Stimulated activated CD4-positive, alpha-beta T cell treated with anti-CD3 and anti-CD28 coated beads, Interleukin-4, amount 100 ng/mL, for 24 hours (primary cell): ENCODE results near the gene COLEC11.
"Not testable (repeated sequence)": the region's sequence is repeated elsewhere in the genome, so short reads cannot be mapped to it uniquely, and the experiment has no call there.

Source experiments
- DNase-seq: peaks from one replicate; pipeline ENCODE4 v3.0.0-alpha.2; 2020

Gene COLEC11

DNA sequence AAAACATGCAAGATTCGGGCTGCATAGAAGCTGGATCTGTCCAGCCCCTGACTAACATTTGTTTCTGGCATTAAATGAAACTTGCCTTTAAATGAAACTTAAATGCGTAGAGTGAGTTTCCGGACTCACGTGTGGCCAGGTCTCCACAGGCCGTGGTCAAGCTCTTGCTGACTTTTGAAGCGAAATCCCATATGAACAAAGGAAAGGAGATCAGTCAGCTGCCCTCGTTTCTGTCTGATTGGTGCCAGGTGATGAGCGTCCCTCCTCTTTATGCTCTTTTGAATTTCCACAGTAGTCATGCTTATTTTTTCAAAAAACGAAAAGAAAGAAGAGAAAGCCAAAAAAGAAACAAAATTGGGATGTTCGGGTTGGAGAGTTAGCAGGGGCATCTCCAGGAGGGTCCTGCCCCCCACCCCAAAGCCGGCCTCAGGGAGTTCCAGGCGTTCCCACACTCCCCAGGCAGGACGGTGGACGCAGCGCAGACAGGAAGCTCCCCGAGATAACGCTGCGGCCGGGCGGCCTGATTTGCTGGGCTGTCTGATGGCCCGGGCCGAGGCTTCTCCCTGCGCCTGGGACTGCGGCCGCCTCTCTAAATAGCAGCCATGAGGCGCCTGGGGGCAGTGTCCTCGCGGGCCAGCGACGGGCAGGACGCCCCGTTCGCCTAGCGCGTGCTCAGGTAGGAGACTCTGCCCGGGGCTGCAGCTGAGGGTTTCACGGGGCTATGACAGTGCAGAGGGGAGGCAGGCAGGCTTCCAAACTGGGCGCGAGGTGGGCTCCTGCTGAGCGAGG is at the start of gene COLEC11:
Gene COLEC11, plus strand, starts transcription at position 620 of the 789 bp plus-strand sequence. CDS start 9,229 bp downstream, outside the sequence.
- no peak for DNase-seq

DNA sequence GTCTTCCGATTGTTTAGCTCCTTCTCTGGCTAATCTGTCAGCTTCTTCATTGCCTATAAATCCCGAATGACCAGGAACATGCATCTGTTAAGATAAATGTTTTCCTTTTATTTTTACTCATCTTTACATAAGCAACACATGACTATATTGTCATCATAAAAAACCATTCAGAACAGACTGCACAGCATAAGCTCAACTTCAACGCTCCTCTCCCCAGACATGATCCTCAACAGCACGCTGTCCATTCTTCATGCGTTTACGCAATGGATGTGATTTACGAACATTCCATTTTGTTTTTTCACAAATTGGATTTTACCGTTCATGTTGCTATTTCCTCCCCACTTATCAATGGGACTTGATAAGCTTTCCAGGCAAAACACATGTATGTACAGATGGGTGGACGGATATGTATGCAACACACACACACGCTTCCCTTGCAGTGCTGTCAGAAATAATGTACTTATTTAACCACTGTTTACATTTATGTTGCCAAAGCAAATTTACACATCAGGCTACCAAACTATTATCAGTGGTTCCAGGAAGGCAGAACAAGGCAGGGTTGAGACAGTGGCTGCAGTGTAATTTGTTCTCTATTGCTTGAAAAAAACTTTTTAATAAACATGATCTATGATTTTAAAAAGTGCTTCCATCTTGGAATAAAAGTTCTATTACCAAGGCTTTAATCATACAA is 49.0 kb upstream of the COLEC11 start:
- no peak for DNase-seq

DNA sequence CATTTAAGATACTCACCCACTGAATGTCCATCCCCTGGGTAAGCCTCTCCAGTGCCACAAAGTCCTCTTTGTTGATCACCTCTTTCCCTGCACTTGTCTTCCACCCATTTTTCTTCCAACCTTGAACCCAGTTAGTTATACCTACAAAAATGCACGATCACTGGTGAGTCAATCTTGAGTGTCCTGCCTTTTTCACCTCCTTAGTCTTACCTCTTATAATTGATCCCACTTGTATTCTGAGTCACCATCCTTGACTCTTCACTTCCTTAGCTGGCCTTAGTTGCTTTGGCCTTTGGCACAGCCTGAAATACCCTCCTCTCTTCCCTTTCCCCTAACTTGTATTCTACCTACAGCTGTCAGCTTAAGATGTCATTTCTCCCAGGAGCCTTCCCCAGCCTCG is 47.0 kb upstream of the COLEC11 start:
- no peak for DNase-seq

DNA sequence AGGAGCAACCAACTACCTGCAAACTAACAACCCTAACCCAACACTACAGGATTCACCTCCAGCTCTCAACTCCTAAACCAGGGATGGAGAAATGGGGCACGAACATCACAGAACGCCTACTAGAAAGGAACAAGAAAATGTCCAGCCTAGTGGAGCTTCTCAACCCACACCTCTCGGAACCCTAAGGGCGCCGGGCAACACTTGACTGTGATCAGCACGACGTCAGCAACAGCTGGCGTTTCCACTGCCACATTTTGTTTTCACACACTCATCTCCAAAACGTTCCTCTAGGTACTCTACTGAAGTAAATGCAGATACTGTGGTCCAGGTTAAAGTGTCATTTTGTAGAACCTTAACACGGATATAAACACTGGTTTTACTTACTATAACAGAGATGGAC is 41.0 kb upstream of the COLEC11 start:
- DNase-seq: no peak

DNA sequence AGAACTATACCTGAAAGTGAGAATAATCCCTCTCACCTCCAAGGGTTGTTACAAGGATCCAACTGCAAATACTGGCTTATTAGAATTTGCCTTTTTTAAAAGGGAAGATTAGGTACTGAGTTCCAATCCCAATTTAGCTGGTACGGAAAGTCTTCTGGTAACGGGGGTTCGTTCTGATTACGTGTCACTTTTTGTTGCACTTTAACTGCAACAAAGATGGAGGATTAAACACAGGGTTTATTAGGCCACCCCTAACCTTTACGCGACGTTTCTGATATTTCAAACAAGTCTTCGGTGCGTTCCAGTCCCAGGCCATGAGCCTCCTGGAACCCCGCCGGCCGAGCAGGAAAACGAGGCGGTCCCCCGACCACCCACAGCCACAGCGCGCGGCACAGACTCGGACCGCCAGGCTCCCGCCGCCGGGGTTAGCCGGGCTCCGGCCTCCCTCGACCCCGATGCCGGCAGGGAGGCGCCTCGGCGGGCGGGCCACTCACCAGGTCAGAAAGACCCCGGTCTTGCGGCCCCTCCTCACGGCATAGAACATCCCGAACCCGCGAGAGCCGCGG is 37.2 kb upstream of the COLEC11 start:
- DNase-seq: no peak

DNA sequence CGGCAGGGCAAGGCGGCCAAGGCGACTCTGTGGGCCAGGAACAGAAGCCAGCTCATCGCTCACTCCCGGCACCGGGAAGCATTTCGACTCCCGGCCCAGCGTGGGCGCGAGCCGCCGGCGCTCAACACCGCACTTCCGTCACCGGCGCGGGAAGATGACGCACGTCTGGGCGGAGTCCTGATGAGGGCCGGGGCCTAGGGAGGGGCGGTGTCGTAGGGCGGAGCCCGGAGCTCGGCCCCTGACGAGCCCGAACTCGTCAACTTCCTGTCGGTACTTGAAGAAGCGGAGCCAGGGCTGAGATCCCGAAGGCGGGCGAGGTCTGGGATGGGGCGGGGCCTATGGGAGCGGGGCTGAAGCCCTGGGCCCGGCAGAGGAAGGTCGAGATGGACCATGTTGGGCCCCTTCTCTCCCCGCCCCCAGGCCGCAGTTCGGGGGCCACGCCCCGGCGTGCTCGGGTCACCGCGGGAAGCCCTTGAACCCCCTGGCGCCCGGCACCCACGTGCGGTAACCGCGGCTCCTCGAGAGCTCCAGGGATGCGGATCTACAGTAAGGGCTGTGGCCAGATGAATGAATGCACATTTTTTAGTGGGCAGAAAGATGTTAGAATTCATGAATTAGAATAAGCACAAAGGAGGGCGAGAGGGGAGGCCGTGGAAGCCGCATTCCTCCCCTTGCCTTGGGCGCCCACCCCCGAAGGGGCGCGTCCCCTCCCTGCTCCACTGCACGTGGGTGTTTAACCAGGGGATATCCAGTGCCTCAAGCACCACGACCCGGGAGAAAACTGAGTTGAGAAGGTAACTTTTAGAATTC is 36.5 kb upstream of the COLEC11 start, which contains the start of gene RNASEH1:
Gene RNASEH1, minus strand, starts transcription at position 129 of the 810 bp plus-strand sequence. Its CDS starts 73 bp downstream, at position 56.
- DNase-seq: peak; percentile 99

DNA sequence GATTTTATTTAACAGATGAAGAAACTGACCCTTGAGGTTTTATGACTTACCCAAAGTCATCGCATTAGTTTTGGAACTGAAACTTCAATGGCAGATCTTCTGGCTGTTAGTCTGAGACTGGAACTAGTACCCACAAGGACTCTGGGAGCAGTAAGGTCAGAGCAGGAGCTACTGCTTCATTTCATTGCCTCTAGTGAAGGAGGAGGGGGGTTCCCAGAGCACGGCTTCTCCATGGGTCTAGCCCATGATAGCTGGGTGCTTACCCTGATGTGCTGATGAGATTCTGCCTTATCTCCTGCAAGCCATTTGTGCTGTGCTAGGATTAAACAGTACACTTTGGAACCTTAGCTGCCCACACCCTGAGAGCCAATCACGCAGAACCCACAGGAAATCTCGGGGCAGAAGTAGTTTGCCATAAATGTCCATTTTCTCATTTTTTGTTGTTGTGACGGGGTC is 31.4 kb upstream of the COLEC11 start:
- DNase-seq: no peak

DNA sequence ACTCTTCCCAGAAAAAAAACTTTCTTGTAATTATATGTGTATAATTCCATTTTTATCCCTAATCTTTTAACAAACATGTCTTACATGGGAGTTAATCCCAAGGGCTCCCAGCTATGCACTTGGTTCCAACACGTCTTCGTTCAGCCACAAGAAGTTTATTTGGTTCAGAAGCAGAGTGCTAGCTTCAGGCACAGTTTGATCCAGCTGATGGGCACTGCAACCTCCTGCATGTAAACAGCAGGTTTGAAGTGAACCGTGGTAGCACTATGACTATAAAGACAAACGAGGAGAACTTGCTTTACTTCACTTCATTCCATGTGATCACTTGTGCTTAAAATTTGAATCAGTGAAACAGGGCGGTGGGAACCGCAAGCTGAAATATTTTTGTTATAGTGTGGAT is 29.8 kb upstream of the COLEC11 start:
- DNase-seq: no peak

DNA sequence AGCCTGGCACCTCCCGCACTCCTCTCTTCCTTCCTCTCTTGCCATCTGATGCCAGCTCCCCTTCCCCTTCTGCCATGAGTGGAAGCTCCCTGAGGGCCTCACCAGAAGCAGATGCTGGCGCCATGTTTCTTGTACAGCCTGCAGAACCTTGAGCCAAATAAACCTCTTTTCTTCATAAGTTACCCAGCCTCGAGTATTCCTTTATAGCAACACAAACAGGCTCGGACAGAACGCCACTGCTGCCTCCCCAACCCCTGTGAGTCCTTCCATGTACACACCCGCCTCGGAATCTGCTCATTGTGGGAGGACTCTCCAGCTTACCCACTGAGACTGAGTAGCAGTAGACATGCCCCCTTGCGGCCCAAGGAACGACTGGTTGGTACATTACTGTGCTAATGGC is 28.1 kb upstream of the COLEC11 start:
- no peak for DNase-seq

DNA sequence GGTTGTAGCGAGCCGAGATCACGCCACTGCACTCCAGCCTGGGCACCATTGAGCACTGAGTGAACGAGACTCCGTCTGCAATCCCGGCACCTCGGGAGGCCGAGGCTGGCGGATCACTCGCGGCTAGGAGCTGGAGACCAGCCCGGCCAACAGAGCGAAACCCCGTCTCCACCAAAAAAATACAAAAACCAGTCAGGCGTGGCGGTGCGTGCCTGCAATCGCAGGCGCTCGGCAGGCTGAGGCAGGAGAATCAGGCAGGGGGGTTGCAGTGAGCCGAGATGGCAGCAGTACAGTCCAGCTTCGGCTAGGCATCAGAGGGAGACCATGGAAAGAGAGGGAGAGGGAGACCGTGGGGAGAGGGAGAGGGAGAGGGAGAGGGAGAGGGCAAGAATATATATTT is 25.3 kb upstream of the COLEC11 start:
- DNase-seq: not testable (repeated sequence)

DNA sequence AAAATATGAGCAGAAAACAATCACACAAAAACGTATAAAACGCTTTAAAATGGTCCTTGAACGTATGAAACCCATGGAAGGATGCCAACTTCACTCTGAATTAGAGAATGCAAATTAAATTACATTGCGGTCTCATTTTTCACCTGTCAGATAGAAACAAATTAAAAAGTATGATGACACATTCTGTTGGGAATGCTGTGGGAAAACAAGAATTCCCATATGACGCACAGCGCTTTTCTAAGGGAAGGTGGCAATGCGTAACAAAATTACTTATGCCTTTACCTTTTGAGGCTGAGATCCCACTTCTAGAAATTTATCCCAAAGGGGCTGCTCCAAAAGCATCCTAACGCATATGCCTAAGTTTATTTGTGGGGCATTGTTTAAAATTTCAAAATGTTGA is 23.6 kb upstream of the COLEC11 start:
- no peak for DNase-seq

DNA sequence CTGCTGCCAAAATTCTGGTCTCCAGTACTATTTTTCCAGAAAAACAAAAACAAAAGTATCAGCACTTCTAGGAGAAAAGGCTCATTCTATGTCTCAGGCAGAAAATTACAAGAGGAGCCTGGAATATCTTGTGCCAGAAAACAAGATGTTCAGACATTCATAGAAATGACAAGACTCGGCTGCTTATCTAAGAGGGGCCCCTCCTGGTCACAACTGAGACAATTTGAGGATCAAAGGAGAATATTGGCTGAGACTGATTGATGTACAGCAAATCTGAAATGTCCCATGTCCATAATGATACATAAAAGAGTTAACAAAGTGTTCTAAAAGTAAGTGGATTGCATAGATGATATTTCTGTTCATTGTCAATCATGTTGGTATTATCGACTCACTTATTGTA is 22.3 kb upstream of the COLEC11 start:
- DNase-seq: no peak

DNA sequence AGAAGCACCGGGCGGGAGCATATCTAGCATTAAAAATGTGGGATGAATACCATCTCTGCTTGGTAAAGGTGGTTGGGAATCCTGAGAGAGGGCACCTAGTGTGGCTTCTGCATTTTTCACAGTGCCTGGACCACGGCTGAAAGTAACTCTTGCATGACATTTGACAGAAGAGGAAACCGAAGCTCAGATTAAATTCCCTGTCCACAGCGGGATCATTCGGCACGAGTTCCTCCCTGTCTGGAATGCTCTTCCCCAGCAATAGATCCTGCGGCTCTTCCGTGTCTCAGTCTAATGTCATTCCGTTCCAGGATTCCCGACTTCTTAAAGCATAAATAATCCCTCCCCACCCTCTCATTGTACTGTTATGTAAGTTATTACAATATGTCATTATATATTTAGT is 20.8 kb upstream of the COLEC11 start:
- no peak for DNase-seq

DNA sequence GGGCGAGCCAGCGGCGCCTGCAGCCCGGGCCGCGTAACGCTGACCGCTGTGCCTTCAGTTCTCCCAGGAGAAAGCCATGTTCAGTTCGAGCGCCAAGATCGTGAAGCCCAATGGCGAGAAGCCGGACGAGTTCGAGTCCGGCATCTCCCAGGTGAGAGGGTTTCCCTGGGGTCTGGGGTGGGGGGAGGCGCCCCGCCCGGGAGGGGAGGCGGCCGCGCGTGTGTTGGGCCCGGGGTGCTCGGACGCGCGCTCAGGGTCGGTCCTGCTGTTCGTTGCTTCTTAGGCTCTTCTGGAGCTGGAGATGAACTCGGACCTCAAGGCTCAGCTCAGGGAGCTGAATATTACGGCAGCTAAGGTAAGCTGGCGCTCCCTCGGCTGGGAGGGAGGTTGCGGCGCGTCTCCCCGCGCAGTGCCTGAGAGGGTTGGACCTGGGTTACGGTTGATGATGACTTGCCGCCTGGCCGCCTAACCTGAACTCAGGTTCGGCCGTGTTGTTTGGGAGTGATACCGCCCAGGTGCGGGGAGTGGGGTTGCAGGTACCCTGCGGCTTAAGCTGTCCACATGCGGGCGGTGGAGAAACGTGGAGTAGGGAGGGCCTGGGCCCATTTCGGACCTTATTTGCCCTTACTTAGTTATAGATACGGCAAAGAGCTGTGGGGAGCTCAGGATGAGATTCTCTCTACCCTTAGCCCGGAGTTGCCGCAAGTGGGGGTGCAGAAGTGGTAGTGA is 19.2 kb upstream of the COLEC11 start:
- peak; percentile 26 for DNase-seq

DNA sequence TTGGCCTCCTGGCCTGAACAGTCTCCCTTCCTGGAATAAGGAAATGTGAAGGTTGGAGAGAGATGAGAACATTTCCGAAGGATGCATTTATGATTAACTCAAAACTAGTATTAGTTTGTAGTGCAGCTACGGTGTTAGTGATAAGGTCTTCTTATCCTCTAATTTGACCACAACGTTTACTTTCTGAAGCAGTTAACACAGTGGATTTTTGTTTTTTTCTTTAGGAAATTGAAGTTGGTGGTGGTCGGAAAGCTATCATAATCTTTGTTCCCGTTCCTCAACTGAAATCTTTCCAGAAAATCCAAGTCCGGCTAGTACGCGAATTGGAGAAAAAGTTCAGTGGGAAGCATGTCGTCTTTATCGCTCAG is 18.7 kb upstream of the COLEC11 start:
- DNase-seq: not testable (repeated sequence)

DNA sequence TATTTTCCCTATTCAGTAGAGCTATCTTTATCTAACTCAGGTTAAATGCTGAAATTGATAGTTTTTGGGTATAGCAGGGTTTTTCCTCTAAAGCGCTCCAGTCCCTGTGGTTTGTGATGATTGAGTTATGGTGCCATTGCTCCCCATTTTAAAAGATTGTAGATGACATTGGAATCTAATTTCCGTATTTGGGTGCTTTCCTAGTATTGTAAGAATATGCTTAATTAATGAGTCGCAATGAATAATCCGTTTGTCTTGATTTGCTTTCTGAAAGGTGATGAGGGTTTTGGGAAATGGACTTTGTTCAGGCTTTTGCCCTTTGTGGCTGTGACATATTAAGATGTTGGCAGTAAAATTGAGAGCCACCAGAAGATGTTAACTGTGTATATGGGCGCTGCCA is 15.9 kb upstream of the COLEC11 start:
- no peak for DNase-seq

DNA sequence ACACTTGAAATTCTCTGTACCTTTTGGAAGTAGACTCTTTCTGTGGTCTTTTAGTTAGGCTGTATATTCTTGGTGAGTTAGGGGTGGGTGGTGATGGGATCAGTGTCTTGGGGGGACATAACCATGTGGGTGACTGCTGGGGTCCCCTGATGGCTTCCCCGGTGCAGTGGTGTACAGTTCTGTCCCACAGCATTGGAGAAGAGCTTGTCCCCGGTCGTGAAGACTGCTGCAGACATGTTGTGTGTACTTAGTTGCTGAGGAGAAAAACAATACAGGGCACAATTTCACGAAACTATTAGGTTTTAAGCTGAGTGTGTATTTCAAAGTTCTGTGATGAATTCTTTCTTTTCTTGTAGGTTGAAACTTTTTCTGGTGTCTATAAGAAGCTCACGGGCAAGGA is 14.5 kb upstream of the COLEC11 start:
- no peak for DNase-seq

DNA sequence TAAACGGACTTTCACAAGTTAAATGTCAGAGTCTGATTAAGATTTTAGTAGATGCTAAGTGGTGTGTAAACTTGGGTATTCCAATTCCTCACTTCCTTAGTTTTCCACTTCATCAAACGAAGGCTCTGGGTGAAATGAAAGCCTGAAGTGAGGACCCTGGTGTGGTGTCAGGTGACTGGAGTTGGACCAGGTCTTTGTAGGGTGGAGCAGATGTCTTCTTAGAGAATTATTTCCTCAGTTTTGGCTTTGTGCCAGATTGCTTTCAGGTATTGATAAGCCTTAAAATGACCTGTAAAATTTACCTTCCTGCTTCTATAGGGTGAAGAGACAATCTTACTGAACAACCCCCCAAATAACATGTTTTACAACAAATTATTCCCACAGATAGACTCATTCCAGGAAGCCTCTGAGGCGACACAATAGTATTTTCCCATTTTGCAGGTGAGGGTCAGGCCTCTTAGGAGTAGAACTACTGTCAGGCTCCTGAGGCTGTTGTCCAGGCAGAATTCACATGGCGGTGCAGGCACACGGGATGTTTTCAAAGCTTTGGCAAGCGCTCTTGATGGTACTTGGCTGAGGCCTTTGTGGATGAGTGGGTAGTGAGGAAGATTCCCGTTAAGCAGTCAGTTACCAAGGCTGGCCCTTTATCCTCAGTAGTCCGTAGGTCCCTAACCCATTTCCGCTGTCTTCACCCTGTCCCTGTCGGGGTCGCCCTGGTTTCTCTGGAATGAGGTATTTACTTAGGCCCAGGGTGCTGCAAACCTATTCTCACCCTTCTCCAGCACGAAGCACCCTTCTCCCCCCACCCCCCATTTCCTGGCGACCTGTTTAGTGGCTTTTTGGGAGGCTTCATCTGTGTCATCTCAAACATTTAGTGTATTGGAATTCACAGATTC is 13.3 kb upstream of the COLEC11 start:
- DNase-seq: no peak

DNA sequence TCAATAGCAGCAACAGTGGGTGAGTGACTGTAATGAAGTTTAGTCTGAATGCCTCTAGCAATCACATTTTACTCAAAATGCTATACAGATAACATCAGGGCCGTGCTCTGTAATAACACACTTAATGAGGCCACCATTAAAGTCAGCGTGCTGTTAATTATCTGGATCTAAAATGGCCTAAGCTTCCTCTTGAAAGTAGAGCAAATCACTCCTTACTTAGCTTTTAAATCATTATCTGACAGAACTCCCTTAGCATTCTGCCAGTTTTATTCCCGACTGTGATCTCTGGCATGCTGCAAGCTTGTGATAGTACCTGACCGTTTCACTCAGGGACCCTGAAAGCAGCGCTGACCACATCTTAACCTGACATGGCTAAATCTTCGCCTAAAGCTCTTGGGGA is 10.8 kb upstream of the COLEC11 start:
- no peak for DNase-seq

DNA sequence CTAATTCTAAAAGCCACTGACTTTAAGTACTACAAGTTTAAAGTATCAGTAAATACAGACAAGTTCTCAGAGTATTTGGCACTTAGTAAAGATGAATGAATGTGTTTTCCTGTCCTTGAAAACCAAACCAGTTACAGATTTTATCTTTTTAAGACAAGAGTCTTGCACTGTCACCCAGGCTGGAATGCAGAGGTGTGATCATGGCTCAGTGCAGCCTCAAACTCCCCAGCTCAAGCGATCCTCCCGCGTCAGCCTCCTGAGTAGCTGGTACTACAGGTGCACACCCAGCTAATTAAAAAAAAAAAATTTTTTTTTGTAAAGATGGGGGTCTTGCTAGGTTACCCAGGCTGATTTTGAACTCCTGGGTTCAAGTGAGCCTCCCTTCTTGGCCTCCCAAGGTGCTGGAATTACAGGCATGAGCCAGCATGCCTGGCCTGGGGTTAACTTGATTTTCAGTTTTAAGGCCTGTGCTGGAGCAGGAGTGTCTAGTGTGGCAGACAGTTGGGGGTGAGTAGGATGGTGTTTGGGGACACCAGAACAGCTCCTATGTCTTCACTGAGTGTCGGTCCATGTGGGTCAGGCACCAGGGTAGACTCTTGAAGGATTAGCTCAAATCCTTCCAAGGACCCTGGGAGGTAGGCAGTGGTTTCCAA is 10.2 kb upstream of the COLEC11 start:
- DNase-seq: no peak
